ENCODE results near the gene ZNF385B.

The ZNF385B gene

DNA sequence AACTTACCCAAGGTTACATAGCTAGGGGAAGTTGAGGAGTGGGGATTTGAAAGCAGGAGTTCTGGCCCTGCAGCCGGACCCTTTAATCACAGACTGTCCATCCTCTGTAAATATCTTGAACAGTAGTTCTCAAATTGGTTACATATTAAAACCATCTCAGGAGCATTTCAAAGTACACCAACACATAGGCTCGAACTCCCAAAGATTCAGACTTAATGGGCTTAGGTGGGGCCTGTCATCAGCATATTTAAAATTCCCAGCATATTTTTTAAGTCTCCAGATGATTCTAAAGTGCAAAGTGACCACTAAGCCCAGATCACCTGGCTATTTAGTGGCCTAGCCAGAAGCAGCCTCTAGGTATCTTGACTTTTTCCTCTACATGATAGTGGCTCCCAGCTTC is 192.2 kb downstream of the ZNF385B start:
- no peak for ATAC-seq
- peaks cover 2% of the 10 kb centered on the region for H3K9me3 Mint-ChIP-seq
- DNase-seq (ENCODE audit: low spot score in 2 of 2) = no peak
- H3K27ac Mint-ChIP-seq = no peak overlapping the region
- H3K36me3 Mint-ChIP-seq = no peaks in the 10 kb centered on the region
- no peak overlapping the region for H3K4me3 Mint-ChIP-seq
- no peaks in the 10 kb centered on the region for H3K4me1 Mint-ChIP-seq

DNA sequence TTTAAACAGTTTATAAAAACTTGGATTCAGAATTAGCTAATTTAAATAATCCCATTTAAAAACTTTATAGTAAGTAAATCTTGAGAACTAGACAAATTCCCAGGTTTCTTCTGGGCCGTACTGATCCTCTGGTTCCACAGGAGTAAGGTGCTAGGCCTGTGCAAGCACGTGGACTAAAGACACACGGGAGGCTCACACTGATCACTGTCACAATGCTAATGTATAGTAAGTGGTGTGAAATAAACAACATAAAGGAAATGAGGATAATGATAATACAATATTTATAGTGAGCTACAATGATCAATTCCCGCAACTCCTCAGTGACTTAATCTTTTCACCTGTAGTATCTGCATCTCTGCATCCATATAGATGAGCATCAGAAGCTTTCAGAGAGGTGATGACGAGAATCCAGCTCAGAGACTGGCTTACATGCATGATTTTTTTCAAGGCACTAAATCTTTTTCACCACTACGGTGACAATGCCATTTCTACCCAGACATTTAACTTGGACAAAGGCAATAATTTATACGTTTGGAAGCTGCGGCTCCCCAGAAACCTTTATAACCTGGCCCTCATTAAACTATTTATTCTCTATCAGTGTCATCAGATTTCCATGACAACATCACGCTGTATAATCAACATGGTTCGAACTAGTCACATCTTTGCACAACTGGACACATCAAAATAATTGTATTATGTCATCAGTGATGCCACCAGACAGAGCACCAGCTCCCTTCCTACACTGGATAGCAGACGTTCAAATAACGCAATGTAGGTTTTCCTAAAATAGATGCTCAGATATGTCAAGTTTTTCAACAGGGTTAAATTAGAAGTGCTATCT is 196.2 kb downstream of the ZNF385B start:
- H3K27ac Mint-ChIP-seq = no peak overlapping the region
- DNase-seq (ENCODE audit: low spot score in 2 of 2) (no peak), ATAC-seq (no peak)
- no peaks in the 10 kb centered on the region for H3K36me3 Mint-ChIP-seq
- H3K9me3 Mint-ChIP-seq = no peaks in the 10 kb centered on the region
- H3K4me3 Mint-ChIP-seq = no peak overlapping the region
- H3K4me1 Mint-ChIP-seq = no peaks in the 10 kb centered on the region

DNA sequence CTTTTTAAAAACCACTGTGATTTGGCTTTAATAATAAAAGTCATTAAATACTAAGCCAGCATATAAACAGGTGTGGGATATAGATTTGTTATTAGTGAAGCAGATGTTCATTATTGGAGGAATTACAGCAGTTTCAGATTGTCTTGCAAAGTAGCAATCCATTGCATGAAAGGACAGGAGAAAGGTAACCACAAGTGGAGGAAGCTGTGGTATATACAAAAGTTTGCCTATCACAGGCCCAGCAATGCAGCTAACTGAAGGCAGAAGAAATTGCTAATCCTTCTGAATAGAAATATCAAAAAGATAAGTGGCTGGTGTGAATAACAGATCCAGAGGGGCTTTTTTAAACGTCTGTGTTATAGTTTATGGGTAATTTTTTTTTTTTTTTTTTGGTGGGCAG is 199.4 kb downstream of the ZNF385B start:
- H3K27ac Mint-ChIP-seq = no peak overlapping the region
- peaks cover under 1% of the 10 kb centered on the region for H3K9me3 Mint-ChIP-seq
- H3K4me3 Mint-ChIP-seq = no peak overlapping the region
- no peaks in the 10 kb centered on the region for H3K36me3 Mint-ChIP-seq
- no peak for ATAC-seq
- DNase-seq (ENCODE audit: low spot score in 2 of 2) = no peak
- no peaks in the 10 kb centered on the region for H3K4me1 Mint-ChIP-seq

DNA sequence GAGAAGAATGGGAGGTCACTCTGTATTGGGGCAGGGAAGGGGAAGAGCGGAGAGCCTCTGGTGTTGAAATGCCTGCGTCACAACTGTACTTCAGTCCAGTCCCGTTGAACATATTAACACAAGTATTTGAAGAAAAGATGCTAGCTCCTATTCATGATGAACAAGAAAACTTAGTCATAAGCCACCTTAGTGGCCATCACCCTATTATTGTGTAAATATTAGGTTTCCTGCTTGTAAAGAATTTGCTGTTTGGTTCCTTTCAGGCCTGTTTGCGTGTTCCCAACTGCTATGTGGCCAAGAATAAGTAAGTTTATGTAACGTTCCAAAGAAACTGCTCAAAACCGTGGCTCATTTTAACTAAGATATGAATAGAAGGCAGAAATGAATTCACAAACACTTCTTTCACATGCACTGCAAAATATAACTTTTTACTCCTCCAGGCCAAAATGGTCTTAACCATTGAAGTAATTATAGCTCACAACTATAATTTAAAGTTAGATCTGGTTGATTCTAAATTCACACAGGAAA is 204.3 kb downstream of the ZNF385B start:
- Mint-ChIP-seq H3K4me3 (no peak overlapping the region), H3K36me3 (no peaks in the 10 kb centered on the region), H3K4me1 (no peaks in the 10 kb centered on the region), H3K9me3 (peaks cover 3% of the 10 kb centered on the region), H3K27ac (no peak overlapping the region)
- no peak for DNase-seq (ENCODE audit: low spot score in 2 of 2)
- ATAC-seq = no peak

DNA sequence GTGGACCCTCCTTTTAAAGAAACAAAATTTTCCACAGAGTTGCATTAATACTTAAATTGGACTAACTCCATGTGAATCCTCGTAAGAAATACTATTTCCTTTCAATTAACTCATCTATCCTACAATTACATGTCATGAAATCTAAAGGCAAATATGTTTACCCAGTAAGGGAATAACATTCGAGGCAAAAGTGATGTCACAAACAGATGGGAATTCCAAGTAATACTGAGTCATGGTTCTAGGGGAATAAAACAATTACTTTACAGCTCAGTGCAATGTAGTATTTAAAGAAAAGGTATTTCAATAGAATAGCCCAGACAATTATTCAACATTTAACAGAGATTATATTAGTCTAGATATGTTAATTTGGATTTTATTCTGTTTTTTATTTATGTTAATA is 205.8 kb downstream of the ZNF385B start:
- no peak for DNase-seq (ENCODE audit: low spot score in 2 of 2)
- Mint-ChIP-seq H3K27ac (no peak overlapping the region), H3K9me3 (peaks cover 3% of the 10 kb centered on the region), H3K4me1 (no peaks in the 10 kb centered on the region), H3K36me3 (no peaks in the 10 kb centered on the region), H3K4me3 (no peak overlapping the region)
- ATAC-seq = no peak

DNA sequence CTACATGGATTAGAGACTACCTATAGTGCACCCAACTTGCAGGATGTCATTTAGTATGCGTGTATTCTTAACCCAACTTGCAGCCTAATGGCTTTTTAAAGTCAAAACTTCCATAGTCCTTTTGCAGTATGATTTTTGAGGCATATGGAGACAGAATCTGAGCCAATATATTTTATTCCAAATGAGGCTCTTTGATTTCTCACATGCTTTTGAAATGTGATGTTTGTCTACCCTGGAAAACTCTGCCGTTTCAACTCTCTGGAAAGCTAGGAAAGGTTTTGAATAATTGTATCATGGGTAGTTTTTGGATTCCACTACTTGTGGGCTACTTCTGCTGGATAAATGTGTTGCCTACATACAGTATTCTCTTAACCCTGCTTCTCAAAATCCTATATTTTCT is 206.6 kb downstream of the ZNF385B start:
- DNase-seq (ENCODE audit: low spot score in 2 of 2) (no peak), ATAC-seq (no peak)
- no peaks in the 10 kb centered on the region for H3K4me1 Mint-ChIP-seq
- H3K9me3 Mint-ChIP-seq = peaks cover 3% of the 10 kb centered on the region
- H3K4me3 Mint-ChIP-seq = no peak overlapping the region
- no peaks in the 10 kb centered on the region for H3K36me3 Mint-ChIP-seq
- no peak overlapping the region for H3K27ac Mint-ChIP-seq

DNA sequence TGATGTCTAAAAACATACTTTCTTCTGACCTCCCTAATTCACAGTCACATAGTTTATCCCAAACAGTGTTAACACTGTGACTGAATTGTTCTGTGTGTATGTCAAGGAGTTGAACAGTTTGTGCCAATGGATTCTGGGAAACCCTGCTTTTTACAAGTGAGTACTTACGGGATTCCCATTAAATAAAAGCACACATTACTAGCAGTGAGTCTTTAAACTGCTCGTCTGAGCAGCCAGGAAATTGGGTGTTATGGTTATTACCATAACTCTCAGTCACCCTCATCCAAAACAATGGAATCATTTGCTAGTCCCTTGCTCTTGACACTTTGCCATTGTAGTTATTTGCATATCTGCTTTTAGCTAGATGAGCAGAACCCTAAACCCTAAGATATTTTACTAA is 209.1 kb downstream of the ZNF385B start:
- H3K9me3 Mint-ChIP-seq = peaks cover 3% of the 10 kb centered on the region
- DNase-seq (ENCODE audit: low spot score in 2 of 2) = no peak
- no peak overlapping the region for H3K4me3 Mint-ChIP-seq
- ATAC-seq = no peak
- no peaks in the 10 kb centered on the region for H3K4me1 Mint-ChIP-seq
- H3K27ac Mint-ChIP-seq = no peak overlapping the region
- no peaks in the 10 kb centered on the region for H3K36me3 Mint-ChIP-seq

DNA sequence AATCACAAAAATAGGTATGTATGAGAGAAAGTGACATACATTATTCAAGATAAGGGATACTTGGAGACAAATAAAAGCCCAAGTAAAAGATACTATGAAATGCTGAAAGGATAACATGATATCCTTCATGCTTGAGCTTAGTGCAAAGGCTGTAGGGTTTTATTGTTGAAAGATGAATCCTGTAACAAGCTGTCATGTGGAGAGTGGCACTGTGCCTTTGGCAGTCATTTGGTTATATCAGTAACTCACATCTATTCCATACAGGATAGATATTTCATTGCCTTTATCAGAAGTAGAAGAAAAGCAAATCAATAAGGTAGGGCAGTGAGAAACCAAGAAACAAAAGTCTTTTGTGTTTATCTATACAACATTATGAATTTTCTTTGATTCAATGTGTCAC is 211.0 kb downstream of the ZNF385B start:
- H3K4me3 Mint-ChIP-seq = no peak overlapping the region
- no peaks in the 10 kb centered on the region for H3K4me1 Mint-ChIP-seq
- no peak for DNase-seq (ENCODE audit: low spot score in 2 of 2)
- H3K36me3 Mint-ChIP-seq = no peaks in the 10 kb centered on the region
- no peaks in the 10 kb centered on the region for H3K9me3 Mint-ChIP-seq
- no peak for ATAC-seq
- H3K27ac Mint-ChIP-seq = no peak overlapping the region

DNA sequence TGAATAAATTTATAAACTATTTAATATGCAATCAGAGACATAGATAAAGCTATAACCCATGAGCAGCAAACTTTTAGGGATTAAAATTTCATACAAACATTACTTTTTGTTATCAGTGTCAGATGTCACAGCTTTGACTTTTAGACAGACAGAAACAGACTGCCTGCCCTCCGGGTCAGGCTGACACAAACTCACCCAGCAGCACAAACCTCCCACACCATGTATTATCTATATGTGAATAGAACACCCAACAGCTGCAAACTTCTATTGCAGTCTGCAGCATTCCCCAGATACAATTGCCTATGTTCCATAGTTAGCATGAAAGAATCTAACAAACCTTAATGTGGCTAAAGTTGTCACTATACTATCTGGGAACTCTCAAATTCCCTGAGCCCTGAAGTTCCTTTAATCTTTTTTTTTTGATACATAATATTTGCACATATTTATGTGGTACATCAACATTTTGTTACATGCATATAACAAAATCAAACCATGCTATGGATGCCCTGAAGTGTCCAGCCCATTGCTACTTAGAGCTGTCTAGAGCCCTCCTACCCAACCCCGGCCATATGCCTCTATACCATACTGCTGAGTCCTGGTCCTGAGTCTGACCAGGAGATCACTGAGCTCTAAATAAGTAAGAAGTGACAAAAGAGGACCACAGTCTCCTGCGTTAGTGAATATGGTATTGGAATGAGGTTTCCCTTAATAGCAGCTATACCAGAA is 214.4 kb downstream of the ZNF385B start:
- no peaks in the 10 kb centered on the region for H3K36me3 Mint-ChIP-seq
- no peak overlapping the region for H3K4me3 Mint-ChIP-seq
- DNase-seq (ENCODE audit: low spot score in 2 of 2) = no peak
- H3K9me3 Mint-ChIP-seq = peaks cover 2% of the 10 kb centered on the region
- no peaks in the 10 kb centered on the region for H3K4me1 Mint-ChIP-seq
- ATAC-seq = no peak
- no peak overlapping the region for H3K27ac Mint-ChIP-seq

DNA sequence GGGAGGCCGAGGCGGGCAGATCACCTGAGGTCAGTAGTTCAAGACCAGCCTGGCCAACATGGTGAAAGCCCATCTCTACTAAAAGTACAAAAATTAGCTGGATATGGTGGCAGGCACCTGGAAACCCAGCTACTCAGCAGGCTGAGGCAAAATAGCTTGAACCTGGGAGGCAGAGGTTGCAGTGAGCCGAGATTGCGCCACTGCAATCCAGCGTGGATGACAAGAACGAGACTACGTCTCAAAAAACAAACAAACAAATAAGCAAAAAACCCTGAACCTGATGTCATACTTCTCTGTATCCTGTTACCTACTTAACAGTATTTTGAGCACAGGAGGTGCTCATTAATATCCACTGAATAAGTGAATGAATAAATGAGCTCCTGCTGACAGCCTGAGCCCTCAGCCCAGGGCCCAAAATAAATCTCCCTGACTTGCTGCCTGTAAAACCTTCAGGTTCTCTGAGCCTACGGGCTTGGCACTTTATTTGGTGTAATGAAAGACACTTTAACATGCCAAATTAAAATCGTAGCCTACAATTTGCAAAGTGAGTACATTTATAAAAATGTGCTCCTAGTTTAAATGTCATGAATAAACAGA is 215.1 kb downstream of the ZNF385B start:
- no peak overlapping the region for H3K27ac Mint-ChIP-seq
- DNase-seq (ENCODE audit: low spot score in 2 of 2) (no peak), ATAC-seq (no peak)

DNA sequence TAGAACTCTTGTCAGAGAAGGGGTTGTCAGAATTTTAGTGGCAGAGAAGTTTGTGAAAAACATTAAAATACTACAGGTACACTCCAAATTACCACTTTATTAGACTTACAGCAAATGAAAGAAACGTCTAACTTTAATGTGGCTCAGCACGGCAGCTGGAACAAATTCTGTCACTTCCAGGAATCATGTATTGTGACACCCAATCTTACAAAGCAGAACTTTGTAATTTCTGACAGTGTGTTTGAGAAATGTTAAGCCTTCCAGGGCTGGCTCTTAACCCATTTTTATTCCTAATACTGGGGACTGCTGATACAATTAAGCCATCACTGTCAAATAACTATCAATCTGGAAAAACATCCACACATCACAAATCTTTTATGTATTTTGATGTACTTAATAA is 216.4 kb downstream of the ZNF385B start:
- ATAC-seq (no peak), DNase-seq (ENCODE audit: low spot score in 2 of 2) (no peak)
- Mint-ChIP-seq H3K27ac (no peak overlapping the region), H3K4me3 (no peak overlapping the region), H3K4me1 (no peaks in the 10 kb centered on the region), H3K9me3 (peaks cover 2% of the 10 kb centered on the region), H3K36me3 (no peaks in the 10 kb centered on the region)

More for the DNA sequence above, 215.1 kb downstream of the ZNF385B start:
- Mint-ChIP-seq H3K4me3 (no peak overlapping the region), H3K9me3 (peaks cover 2% of the 10 kb centered on the region), H3K36me3 (no peaks in the 10 kb centered on the region), H3K4me1 (no peaks in the 10 kb centered on the region)

DNA sequence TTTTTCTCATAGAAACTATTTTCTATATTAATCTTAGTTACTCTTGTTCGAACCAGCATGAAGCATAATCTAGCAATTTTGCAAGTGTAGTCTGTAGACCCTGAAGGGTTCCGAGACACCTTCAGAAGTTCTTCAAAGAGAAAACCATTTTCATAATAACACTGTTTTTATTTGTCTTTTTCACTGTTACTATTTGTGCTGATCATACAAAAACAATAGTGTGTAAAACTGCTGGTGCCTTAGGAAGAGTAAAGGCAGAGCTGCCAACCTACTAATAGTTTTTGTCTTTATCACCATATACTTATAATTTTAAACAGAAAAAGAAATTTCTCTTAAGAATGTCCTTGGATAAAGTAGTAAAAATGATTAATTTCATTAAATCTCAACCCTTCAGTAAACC is 218.9 kb downstream of the ZNF385B start:
- Mint-ChIP-seq H3K4me3 (no peak overlapping the region), H3K9me3 (peaks cover 2% of the 10 kb centered on the region), H3K27ac (no peak overlapping the region), H3K4me1 (no peaks in the 10 kb centered on the region), H3K36me3 (no peaks in the 10 kb centered on the region)
- ATAC-seq (no peak), DNase-seq (ENCODE audit: low spot score in 2 of 2) (no peak)

DNA sequence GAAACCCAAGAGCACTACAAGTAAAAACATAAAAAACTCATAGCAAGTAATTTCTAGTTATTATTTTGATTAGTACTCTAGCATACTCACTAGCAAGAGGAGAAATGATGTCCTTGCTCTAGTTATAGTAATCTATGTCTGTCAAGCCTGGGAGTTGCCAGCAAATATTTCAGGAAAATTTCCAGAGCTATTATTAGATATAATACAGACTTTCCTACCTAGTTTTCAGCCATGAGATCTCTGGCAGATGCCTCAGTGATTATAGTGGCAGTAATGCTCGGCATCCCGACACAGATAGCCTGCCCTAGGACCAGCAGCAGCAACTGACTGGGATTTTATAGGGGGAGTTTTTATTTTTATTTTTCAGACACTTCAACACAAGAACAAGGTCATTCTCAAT is 224.4 kb downstream of the ZNF385B start:
- no peak overlapping the region for H3K27ac Mint-ChIP-seq
- ATAC-seq (no peak), DNase-seq (ENCODE audit: low spot score in 2 of 2) (no peak)
- no peak overlapping the region for H3K4me3 Mint-ChIP-seq
- no peaks in the 10 kb centered on the region for H3K36me3 Mint-ChIP-seq
- no peaks in the 10 kb centered on the region for H3K4me1 Mint-ChIP-seq
- peaks cover 6% of the 10 kb centered on the region for H3K9me3 Mint-ChIP-seq

DNA sequence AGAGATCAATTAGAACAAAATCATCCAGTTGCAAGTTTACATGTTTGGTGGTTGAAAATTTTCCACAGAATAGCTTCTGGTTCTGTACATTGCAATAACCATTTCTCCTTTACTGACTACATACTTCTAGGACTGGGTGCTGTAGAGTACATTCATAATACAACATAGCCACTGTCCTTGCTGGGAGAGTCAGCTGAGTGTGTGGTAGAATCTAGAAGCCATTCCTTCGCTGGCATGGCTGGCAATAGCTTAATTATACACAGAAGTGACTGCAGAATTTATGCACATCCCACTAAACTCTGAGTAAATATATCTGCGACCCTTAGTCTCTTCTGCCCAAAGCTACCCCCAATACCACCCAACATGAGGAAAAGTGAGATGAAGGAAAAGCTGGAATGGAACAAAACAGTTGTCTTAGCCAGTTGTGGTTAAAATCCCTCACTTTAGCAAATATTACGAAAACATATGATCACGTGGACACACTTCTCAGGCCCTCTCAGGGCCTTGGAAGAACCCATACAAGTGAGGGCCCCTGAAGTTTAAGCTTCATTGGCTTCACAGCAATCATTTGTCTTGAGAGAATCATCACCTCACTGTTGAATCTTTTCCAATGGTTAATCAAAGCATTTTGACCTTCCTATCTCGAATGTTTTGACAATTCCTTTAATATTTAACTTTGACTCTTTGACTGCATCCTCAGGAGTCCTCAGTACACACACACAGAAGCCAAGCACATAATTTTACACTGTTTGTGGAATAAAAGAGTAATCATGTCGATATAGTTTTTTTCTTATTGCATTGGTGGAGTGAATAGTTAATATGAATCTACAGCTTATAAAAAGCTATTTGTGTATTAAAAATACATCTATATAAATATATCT is 225.1 kb downstream of the ZNF385B start:
- Mint-ChIP-seq H3K27ac (no peak overlapping the region), H3K9me3 (peaks cover 6% of the 10 kb centered on the region), H3K4me1 (no peaks in the 10 kb centered on the region), H3K36me3 (no peaks in the 10 kb centered on the region), H3K4me3 (no peak overlapping the region)
- ATAC-seq = no peak
- no peak for DNase-seq (ENCODE audit: low spot score in 2 of 2)
